K562 (cell line): Measurements from ENCODE around the gene C6orf62. TPM values are rescaled to one million over a fixed set of nuclear protein-coding genes. Genes with fewer than 3 reads are reported as not detected.

Experiments
- ATAC-seq: fragments of 200-7000 bp; cut with Tn5 transposase; 3 replicates; pipeline ENCODE4 v1.9.1; 2020; ENCODE audit warnings: moderate library complexity
- BruUV-seq: library from RNA; stranded (reverse); fragments of 400-500 nt; replicated peaks from 2 replicates; lab custom pipeline; 2021; lab: Mats Ljungman, UMichigan
- CTCF ChIA-PET: fragments of 300-600 bp; formaldehyde crosslinking; extraction: SDS; loops from one replicate; lab custom pipeline; 2021; ENCODE audit warnings: low intra/inter-chr PET ratio; lab: Yijun Ruan, JAX
- POLR2A ChIA-PET: fragments of 300-600, 350-650 bp; sonication (Branson Sonifier 250); formaldehyde crosslinking; extraction: SDS; loops from one replicate; lab custom pipeline; 2021; ENCODE audit warnings: antibody characterized with exemption, inconsistent platforms; lab: Yijun Ruan, JAX
- DNase-seq, 4 experiments: peaks; one replicate each; pipeline versions ENCODE4 v3.0.0 to v3.0.0-alpha.2; 2011 to 2018; ENCODE audit warnings: low spot score in 3 of 4, mixed read lengths in 3 of 4; ENCODE audit errors: extremely low read depth in 1 of 4
- FAIRE-seq: peaks from 2 replicates; lab custom pipeline; 2011; peaks lifted over from hg19 to GRCh38; lab: Jason Lieb, UNC
- H2AFZ ChIP-seq: 2 replicates; pipeline ENCODE4 v1.6.0; 2011; ENCODE audit warnings: low read depth, low read length, control low read depth, inconsistent platforms
- H3K27ac ChIP-seq: fragments of 200-600 bp; 3 replicates; pipeline ENCODE4 v1.8.0; 2011; ENCODE audit warnings: low read depth, mild to moderate bottlenecking, control low read depth, inconsistent platforms, low read length, moderate library complexity, mixed read lengths; ENCODE audit errors: extremely low read depth
- H3K27me3 ChIP-seq, 2 experiments: fragments of 300-600 bp in 1 of 2; 2 replicates in 1 of 2; 3 replicates in 1 of 2; pipeline versions ENCODE4 v1.6.0 to v1.8.0; 2011; ENCODE audit warnings: inconsistent platforms in 2 of 2, low read length in 2 of 2, mild to moderate bottlenecking in 1 of 2, mixed read lengths in 1 of 2, moderate library complexity in 1 of 2; ENCODE audit not compliant: control insufficient read depth in 2 of 2, insufficient read depth in 2 of 2
- H3K36me3 ChIP-seq: fragments of 300-600 bp; 3 replicates; pipeline ENCODE4 v1.8.0; 2011; ENCODE audit warnings: mild to moderate bottlenecking, low read length, inconsistent platforms; ENCODE audit not compliant: control insufficient read depth, insufficient read depth
- H3K4me1 ChIP-seq, 2 experiments: fragments of 200-600 bp in 1 of 2; replicated peaks in 1 of 2; 2 replicates in 1 of 2; 3 replicates in 1 of 2; pipeline versions ENCODE4 v1.5.1 to v1.8.0; 2011; ENCODE audit warnings: inconsistent platforms in 2 of 2, low read length in 2 of 2, mild to moderate bottlenecking in 1 of 2, mixed read lengths in 1 of 2, moderate library complexity in 1 of 2; ENCODE audit not compliant: control insufficient read depth in 2 of 2, insufficient read depth in 2 of 2
- H3K4me2 ChIP-seq: 2 replicates; pipeline ENCODE4 v1.6.1; 2011; ENCODE audit warnings: low read length, control low read depth, inconsistent platforms, mixed read lengths; ENCODE audit not compliant: insufficient read depth
- H3K4me3 ChIP-seq: fragments of 200-600 bp; sonication (generic), shearing (Covaris generic); 2 replicates; pipeline ENCODE4 v1.5.1; 2016; ENCODE audit warnings: control low read depth, inconsistent platforms
- H3K79me2 ChIP-seq: fragments of 200-600 bp; 3 replicates; pipeline ENCODE4 v1.8.0; 2011; ENCODE audit warnings: low read length, inconsistent platforms; ENCODE audit not compliant: control insufficient read depth, insufficient read depth
- H3K9ac ChIP-seq, 2 experiments: 2 replicates each; pipeline versions ENCODE4 v1.6.0 to v1.6.1; 2011; ENCODE audit warnings: low read depth in 2 of 2, low read length in 2 of 2, control low read depth in 1 of 2, inconsistent platforms in 1 of 2, mild to moderate bottlenecking in 1 of 2, mixed read lengths in 1 of 2; ENCODE audit not compliant: insufficient read depth in 1 of 2
- H3K9me1 ChIP-seq: one replicate; pipeline ENCODE4 v1.6.0; 2011; ENCODE audit warnings: inconsistent platforms, mild to moderate bottlenecking, low read length, moderate library complexity; ENCODE audit not compliant: control insufficient read depth, insufficient read depth
- H3K9me3 ChIP-seq: replicated peaks from 2 replicates; pipeline ENCODE4 v1.5.1; 2011; ENCODE audit warnings: low read depth, low read length, inconsistent platforms; ENCODE audit not compliant: control insufficient read depth, insufficient read depth
- H4K20me1 ChIP-seq: replicated peaks from 2 replicates; pipeline ENCODE4 v1.6.1; 2011; ENCODE audit warnings: low read length, inconsistent platforms, mixed read lengths; ENCODE audit not compliant: control insufficient read depth, insufficient read depth
- ESRRA ChIP-seq: fragments of 450-650 bp; IDR thresholded peaks from 2 replicates; pipeline ENCODE4 v1.6.1; 2014; ENCODE audit warnings: low read depth, mild to moderate bottlenecking, moderate library complexity, borderline replicate concordance
- GTF2F1 ChIP-seq: IDR thresholded peaks from 2 replicates; pipeline ENCODE4 v1.6.1; 2011; ENCODE audit warnings: low read depth, low read length, improper control_type of control experiment
- MAFK ChIP-seq: IDR thresholded peaks from 2 replicates; pipeline ENCODE4 v1.6.1; 2011; ENCODE audit warnings: low read length, improper control_type of control experiment
- WGBS: fragments of 100-300 bp; shearing (Covaris generic); methylation state at CpG from one replicate; pipeline ENCODE4 v1.1.6; 2016; ENCODE audit warnings: low coverage, mixed read lengths; ENCODE audit not compliant: insufficient coverage; ENCODE audit errors: missing lambda C conversion rate; 5-methylcytosine and 5-hydroxymethylcytosine counted together
- in situ Hi-C: fragments of 300-500 bp; cut with MboI; formaldehyde crosslinking; loops from 4 replicates; pipeline ENCODE4 v1.15.0; 2018; ENCODE audit warnings: inconsistent platforms, mixed read lengths
- intact Hi-C: fragments of 100-400 bp; cut with micrococcal nuclease; formaldehyde crosslinking; loops from 2 replicates; pipeline ENCODE4 v1.14.2; 2022
- polyA plus RNA-seq, 8 experiments: library from polyadenylated mRNA; depleted of rRNA in 4 of 8; stranded (reverse) in 5 of 8; unstranded in 3 of 8; fragments of >200 nt; fragmentation: Nextera tagmentation in 2 of 8; fragmentation: Illumina TruSeq in 1 of 8; extraction: Ambion mirVana in 2 of 8; extraction: Trizol in 1 of 8; gene quantifications; 2 replicates each; pipeline versions ENCODE4 v1.2.1 to v1.2.3, GENCODE V29; 2011 to 2014; ENCODE audit warnings: inconsistent platforms in 1 of 8, missing spikeins in 1 of 8
- total RNA-seq, 7 experiments: library from RNA; depleted of rRNA in 6 of 7; stranded (reverse); fragments of >200 nt in 6 of 7; fragmentation: Illumina TruSeq in 2 of 7; extraction: Trizol in 2 of 7; gene quantifications; 2 replicates each; pipeline versions ENCODE4 v1.2.1 to v1.2.3, GENCODE V29; 2011 to 2021; ENCODE audit warnings: low replicate concordance in 1 of 7
- TF ChIP-seq, protein P1 (sequence below): IDR thresholded peaks from 3 replicates; pipeline ENCODE4 v1.6.1; 2011; ENCODE audit warnings: borderline replicate concordance, mild to moderate bottlenecking, moderate library complexity; ENCODE audit not compliant: insufficient read length; ENCODE audit errors: extremely low read depth
- TF ChIP-seq, protein P2 (sequence below): fragments of 450-650 bp; IDR thresholded peaks from 2 replicates; pipeline ENCODE4 v1.6.1; 2016; ENCODE audit warnings: borderline replicate concordance
- TF ChIP-seq, protein P3 (sequence below): fragments of 450-650 bp; IDR thresholded peaks from 2 replicates; pipeline ENCODE4 v1.6.1; 2016; ENCODE audit warnings: missing biosample characterization, missing genetic modification characterization
- TF ChIP-seq, protein P4 (sequence below), 3 experiments: fragments of 200-800 bp in 1 of 3; fragments of 250-450 bp in 1 of 3; fragments of 450-650 bp in 1 of 3; sonication (Bioruptor Pico) in 1 of 3; sonication (Bioruptor generic) in 1 of 3; formaldehyde crosslinking in 1 of 3; IDR thresholded peaks; 2 replicates each; pipeline versions ENCODE4 v1.6.1 to v1.8.0; 2016 to 2022; ENCODE audit warnings: mild to moderate bottlenecking in 2 of 3, missing genetic modification characterization in 2 of 3, missing compliant biosample characterization in 1 of 3, moderate library complexity in 1 of 3
- TF ChIP-seq, protein P5 (sequence below): fragments of 450-650 bp; IDR thresholded peaks from 2 replicates; pipeline ENCODE4 v1.6.1; 2016

Gene C6orf62
- total and polyA plus RNA-seq, 9 of the 15 experiments (the other 6 are each of a cell fraction or from before 2014, with no cell fraction given), result 48.5 to 579 (median 111) TPM

DNA sequence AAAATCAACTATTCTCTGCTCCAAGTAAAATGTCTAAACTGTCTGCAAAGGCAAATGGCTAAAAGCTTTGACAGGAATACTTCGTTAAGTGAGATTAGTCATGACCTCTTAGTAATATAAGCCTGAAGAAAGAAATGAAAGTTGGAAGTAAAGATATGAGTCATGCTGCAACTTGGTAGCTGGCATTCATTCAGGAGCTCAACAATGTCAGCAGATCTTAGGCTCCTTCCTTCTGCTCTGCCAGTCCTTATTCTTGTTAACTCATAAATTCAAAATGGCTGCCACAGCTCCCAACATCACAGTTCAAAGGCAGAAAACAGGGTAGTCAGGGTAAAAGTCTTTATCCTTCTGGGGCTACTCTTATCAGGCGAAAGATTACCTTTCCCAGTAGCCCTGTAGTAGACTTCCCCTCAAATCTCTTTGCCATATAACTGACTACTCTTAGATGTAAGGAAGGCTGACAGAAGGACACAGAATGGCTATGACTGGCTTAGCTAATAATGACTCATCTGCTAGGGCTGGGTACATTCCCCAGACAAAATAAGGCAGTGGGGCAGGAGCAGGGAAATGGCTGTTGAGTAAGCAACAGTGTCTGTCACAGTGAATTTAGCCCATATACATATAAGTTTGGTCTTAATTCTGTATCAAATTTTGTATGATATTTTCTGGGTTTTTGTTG, 24.4 kb upstream of the C6orf62 start:
- Histone ChIP-seq H3K4me2 (peak overlapping the region; percentile 35), H3K4me1 (peaks cover 0 to 14% of the 10 kb centered on the region in 2 experiments; a peak in 4 of 5 replicates), H3K27ac (peak overlapping the region; percentile 70; the same call in 2 of the 3 replicates), H3K4me3 (no peak overlapping the region), H3K9me1 (no peaks in the 10 kb centered on the region), H3K9me3 (no peaks in the 10 kb centered on the region), H3K9ac (no peak overlapping the region), H2AFZ (peak overlapping the region; percentile 88), H3K27me3 (no peaks in the 10 kb centered on the region), H4K20me1 (no peaks in the 10 kb centered on the region), H3K36me3 (no peaks in the 10 kb centered on the region), H3K79me2 (no peaks in the 10 kb centered on the region)
- ChIA-PET POLR2A (interaction anchor here (0.8 to 1.4 kb wide), 6 partner anchors 10 to 26 kb away, joined by 3 to 9 read pairs (median 6); partner anchors contain the start of gene C6orf62), CTCF (no interaction called here)
- peak; percentile 49 for FAIRE-seq
- peak; percentile 38 to 56 (median 47) for DNase-seq
- 22% methylated on average over 2 of the region's 2 CpGs for WGBS
- intact Hi-C loops, result no loop called here
- in situ Hi-C loops, result no loop called here
- peak; percentile 80 for ATAC-seq
- BruUV-seq, result no TSS peak
- TF ChIP-seq ESRRA, result no peak
- TF ChIP-seq, protein P1, sequence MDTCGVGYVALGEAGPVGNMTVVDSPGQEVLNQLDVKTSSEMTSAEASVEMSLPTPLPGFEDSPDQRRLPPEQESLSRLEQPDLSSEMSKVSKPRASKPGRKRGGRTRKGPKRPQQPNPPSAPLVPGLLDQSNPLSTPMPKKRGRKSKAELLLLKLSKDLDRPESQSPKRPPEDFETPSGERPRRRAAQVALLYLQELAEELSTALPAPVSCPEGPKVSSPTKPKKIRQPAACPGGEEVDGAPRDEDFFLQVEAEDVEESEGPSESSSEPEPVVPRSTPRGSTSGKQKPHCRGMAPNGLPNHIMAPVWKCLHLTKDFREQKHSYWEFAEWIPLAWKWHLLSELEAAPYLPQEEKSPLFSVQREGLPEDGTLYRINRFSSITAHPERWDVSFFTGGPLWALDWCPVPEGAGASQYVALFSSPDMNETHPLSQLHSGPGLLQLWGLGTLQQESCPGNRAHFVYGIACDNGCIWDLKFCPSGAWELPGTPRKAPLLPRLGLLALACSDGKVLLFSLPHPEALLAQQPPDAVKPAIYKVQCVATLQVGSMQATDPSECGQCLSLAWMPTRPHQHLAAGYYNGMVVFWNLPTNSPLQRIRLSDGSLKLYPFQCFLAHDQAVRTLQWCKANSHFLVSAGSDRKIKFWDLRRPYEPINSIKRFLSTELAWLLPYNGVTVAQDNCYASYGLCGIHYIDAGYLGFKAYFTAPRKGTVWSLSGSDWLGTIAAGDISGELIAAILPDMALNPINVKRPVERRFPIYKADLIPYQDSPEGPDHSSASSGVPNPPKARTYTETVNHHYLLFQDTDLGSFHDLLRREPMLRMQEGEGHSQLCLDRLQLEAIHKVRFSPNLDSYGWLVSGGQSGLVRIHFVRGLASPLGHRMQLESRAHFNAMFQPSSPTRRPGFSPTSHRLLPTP, result no peak
- TF ChIP-seq, protein P2, sequence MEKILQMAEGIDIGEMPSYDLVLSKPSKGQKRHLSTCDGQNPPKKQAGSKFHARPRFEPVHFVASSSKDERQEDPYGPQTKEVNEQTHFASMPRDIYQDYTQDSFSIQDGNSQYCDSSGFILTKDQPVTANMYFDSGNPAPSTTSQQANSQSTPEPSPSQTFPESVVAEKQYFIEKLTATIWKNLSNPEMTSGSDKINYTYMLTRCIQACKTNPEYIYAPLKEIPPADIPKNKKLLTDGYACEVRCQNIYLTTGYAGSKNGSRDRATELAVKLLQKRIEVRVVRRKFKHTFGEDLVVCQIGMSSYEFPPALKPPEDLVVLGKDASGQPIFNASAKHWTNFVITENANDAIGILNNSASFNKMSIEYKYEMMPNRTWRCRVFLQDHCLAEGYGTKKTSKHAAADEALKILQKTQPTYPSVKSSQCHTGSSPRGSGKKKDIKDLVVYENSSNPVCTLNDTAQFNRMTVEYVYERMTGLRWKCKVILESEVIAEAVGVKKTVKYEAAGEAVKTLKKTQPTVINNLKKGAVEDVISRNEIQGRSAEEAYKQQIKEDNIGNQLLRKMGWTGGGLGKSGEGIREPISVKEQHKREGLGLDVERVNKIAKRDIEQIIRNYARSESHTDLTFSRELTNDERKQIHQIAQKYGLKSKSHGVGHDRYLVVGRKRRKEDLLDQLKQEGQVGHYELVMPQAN, result no peak
- TF ChIP-seq, protein P3, sequence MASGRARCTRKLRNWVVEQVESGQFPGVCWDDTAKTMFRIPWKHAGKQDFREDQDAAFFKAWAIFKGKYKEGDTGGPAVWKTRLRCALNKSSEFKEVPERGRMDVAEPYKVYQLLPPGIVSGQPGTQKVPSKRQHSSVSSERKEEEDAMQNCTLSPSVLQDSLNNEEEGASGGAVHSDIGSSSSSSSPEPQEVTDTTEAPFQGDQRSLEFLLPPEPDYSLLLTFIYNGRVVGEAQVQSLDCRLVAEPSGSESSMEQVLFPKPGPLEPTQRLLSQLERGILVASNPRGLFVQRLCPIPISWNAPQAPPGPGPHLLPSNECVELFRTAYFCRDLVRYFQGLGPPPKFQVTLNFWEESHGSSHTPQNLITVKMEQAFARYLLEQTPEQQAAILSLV (tag), result no peak
- no peak; the same call in 1 of the 2 replicates for TF ChIP-seq MAFK
- TF ChIP-seq, protein P4, sequence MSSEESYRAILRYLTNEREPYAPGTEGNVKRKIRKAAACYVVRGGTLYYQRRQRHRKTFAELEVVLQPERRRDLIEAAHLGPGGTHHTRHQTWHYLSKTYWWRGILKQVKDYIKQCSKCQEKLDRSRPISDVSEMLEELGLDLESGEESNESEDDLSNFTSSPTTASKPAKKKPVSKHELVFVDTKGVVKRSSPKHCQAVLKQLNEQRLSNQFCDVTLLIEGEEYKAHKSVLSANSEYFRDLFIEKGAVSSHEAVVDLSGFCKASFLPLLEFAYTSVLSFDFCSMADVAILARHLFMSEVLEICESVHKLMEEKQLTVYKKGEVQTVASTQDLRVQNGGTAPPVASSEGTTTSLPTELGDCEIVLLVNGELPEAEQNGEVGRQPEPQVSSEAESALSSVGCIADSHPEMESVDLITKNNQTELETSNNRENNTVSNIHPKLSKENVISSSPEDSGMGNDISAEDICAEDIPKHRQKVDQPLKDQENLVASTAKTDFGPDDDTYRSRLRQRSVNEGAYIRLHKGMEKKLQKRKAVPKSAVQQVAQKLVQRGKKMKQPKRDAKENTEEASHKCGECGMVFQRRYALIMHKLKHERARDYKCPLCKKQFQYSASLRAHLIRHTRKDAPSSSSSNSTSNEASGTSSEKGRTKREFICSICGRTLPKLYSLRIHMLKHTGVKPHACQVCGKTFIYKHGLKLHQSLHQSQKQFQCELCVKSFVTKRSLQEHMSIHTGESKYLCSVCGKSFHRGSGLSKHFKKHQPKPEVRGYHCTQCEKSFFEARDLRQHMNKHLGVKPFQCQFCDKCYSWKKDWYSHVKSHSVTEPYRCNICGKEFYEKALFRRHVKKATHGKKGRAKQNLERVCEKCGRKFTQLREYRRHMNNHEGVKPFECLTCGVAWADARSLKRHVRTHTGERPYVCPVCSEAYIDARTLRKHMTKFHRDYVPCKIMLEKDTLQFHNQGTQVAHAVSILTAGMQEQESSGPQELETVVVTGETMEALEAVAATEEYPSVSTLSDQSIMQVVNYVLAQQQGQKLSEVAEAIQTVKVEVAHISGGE (CRISPR knock-in tag; IDR thresholded peaks at IDR 0.05), result peak in 1 of 3 experiments; percentile 57; a peak in 1 of 6 replicates
- TF ChIP-seq GTF2F1, result no peak
- TF ChIP-seq, protein P5, sequence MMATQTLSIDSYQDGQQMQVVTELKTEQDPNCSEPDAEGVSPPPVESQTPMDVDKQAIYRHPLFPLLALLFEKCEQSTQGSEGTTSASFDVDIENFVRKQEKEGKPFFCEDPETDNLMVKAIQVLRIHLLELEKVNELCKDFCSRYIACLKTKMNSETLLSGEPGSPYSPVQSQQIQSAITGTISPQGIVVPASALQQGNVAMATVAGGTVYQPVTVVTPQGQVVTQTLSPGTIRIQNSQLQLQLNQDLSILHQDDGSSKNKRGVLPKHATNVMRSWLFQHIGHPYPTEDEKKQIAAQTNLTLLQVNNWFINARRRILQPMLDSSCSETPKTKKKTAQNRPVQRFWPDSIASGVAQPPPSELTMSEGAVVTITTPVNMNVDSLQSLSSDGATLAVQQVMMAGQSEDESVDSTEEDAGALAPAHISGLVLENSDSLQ, result no peak
